GM18870 (cell line): ENCODE results near the gene TMEM141.
"Not testable (repeated sequence)": the region's sequence is repeated elsewhere in the genome, so short reads cannot be mapped to it uniquely, and the experiment has no call there.

ENCODE experiments used
- ATAC-seq: cut with Tn5 transposase; IDR thresholded peaks from one replicate; pipeline ENCODE4 v1.9.1; 2021; ENCODE audit warnings: moderate library complexity; ENCODE audit not compliant: unreplicated experiment

TMEM141 gene

DNA sequence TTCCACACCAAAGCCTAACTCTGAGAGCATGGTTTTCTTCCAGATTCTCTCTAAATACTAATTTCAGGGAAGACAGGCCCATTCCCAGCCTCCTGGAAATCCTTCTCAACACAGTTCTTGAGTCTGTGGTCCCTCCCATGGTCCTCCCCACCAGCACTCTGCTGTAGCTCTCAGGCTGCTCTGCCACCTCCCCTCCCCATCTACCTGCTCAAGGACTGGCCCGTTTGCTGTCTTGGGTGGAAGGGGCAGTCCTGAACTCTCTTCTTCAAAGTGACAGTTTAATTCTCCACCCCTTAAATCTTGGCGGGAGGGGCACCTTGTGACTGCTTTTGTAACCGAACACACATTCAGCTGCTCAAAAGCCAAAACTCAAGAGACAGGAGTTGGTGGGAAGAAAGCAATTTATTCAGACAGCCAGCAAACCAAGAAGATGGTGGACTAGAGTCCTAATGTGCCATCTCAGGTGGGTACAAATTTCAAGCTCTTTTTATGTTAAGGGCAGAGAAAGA, 19.2 kb upstream of the TMEM141 start:
- no peak for ATAC-seq

DNA sequence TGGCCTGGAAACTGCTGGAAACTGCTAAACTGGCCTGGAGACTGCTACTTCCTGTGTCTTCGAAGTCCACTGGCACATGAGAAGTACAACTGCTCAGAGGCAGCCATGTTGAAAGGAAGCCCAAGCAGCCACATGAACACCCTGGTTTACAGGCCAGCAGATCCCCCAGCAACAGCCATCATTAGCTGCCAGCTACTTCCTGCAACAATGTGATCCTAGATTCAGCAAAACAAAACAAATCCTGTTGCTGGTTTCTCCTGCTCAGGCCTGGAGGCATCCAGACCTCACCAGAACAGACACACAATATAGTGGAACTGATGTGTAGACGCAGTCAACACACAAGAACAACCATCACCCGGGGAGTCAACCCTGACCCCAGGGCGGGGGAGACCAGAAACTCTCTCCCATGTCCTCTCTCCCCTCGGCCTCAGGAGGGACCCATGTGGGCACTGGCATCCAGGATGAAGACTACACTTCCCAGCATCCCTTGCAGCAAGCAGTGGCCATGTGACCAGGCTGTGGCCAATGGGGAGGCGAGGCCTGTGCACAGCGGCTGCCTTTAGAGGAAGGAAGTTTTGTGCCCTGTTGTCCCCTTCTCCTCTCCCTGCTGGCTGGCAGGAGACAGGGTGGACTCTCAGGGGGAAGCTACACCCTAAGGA, 17.6 kb upstream of the TMEM141 start:
- ATAC-seq, result no peak

DNA sequence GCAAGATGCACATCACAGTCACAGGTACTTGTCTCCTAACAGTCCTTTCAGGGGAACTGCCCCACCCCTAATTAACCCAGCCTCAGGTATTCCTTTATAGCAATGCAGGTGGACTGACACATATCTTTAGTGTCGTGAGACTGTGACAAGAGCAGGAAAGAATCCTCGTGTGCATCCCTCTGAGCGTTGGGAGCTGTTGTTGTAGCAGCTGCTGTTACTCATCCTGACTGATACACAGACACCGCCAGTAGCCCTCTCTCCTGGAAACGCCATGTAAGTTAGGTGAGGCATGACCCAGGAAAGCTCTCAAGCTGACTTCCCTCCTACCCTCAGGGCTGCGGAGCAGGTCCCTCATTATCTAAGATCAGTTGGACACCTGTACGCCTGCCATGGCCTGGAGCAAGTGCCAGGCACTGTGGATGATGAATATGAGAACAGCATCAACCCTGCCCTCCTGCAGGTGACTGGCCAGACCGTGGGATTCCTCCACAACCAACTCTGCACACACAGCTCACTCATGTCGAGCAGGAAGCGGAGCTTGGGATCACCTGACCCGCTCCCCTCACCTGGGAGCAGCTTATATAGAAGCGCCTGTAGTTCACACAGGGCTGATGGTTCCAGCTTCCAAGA, 16.6 kb upstream of the TMEM141 start:
- no peak for ATAC-seq

DNA sequence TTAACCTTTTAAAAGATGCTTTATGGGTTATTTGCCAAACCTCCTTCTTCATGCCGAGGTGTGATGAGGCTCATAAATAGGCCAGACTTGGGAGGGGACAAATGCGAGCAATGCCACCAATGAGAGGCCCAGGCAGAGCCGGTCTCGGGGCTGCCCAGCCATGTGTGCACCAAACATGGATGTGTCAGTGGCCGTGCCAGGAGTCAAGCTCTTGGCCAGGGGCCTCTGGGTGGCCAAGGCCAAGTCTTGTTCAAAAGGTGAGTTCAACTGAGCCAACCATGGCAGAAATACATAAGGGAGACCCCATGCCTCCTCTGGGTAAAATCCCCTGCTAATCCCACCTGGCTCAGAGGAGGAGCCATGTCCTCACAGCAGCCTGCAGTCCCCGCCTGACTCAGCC, 16.0 kb upstream of the TMEM141 start:
- ATAC-seq, result no peak

DNA sequence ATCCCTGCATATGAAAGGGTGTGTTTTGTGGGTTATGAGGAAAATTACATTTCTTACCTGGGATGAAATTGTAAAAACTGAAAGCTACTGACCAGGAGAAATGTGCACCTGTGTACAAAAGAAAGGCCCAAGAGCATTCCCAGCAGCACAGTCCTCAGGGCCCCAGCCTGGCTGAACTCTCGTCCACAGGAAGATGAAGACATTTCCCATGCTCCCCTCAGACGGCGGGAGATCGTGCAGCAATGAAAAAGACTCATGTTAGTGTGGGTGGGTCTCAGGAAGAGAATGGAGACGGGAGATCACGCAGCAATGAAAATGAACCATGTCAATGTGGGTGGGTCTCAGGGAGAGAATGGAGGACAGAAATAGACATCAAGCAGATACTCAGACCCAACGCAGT, 14.2 kb upstream of the TMEM141 start:
- no peak for ATAC-seq

DNA sequence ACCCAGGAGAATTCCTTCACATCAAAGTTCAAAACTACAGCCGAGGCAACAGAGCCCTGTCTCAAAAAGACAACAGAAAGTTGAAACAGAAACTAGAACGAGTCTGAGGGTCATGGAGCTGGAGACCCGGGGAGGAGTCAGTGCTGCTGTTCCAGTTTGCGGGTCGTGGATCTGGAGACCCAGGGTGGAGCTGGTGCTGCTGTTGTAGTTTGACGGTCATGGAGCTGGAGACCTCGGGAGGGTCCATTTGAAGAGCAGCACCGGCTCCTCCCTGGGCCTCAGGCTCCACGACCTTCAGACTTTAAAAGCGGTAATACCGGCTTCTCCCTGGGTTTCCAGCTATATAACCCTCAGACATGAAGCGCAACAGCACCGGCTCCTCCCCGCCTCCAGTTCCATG, 13.8 kb upstream of the TMEM141 start:
- ATAC-seq, result no peak

DNA sequence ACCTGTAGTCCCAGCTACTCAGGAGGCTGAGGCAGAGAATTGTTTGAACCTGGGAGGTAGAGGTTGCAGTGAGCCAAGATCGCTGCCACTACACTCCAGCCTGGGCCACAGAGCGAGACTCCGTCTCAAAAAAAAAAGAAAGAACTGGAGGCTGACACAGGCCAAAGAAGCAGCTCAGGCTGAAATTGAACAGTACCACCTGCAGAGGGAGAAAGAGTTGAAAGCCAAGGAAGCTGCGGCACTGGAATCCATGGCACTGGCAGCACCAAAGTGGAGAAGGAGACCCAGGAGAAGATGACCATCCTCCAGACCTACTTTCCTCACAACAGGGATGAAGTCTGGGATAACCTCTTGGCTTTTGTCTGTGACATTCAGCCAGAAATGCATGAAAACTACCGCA, 11.3 kb upstream of the TMEM141 start:
- no peak for ATAC-seq

DNA sequence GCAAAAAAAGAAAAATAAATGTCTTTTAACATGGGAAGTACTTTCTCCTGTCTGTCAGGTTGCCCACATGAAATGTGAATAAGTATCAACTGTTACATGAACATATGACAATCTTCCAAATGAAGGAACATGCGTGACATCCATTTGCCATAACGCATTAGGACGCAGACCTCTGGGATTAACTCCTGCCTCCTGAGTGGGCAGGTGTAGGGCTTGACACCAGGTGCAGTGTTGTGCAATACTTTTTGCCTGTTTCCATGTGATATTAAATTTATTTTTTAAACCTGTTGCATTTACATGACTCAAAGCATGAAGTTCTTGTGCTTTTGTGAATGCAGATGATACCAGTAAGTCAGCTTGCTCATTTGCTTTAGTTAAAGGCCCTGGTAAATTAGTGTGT, 8.7 kb upstream of the TMEM141 start:
- ATAC-seq, result no peak

DNA sequence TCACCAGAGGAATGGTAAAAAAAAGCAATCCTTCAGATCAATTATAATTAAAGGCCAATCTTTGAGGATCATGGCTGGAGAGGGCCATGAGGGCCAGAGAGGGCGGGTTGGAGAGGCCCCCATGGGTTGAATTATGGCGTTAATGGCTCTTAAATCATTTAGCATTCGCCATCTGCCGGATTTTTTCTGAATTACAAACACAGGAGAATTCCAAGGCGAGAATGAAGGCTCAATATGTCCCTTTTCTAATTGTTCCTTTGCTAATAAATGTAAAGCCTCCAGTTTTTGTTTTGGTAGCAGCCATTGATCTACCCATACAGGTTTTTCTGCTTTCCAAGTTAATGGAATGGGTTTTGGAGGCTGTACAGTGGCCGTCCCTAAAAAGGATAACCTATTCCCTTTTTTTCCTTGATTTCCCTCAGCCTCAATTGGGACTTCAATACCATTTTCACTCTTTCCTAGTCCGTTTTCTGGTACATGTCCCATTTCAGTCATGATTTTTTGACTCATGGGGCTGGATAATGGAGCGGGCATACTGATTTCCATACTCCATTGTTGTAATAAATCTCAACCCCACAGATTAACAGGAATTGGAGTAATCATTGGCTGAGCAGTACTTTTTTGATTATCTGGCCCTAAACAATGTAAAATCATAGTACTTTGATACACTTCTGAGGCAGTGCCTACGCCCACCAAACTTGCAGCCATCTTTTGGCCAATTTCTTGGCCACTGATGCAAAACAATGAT, 6.7 kb upstream of the TMEM141 start:
- ATAC-seq, result no peak

DNA sequence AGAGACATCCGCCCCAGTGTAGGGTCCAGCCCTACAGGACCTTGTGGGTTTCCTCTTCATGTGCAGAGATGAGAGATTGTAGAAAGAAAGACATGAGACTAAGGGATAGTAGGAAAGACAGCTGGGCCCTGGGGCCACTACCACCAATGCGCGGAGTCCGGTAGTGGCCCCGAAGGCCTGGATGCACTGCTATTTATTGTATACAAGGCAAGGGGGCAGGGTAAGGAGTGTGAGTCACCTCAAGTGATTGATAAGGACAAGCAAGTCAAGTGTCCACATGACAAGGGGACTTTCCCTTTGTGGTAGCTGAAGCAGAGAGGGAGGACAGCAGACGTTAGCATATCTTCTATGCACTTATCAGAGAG, 6.2 kb upstream of the TMEM141 start:
- no peak for ATAC-seq

DNA sequence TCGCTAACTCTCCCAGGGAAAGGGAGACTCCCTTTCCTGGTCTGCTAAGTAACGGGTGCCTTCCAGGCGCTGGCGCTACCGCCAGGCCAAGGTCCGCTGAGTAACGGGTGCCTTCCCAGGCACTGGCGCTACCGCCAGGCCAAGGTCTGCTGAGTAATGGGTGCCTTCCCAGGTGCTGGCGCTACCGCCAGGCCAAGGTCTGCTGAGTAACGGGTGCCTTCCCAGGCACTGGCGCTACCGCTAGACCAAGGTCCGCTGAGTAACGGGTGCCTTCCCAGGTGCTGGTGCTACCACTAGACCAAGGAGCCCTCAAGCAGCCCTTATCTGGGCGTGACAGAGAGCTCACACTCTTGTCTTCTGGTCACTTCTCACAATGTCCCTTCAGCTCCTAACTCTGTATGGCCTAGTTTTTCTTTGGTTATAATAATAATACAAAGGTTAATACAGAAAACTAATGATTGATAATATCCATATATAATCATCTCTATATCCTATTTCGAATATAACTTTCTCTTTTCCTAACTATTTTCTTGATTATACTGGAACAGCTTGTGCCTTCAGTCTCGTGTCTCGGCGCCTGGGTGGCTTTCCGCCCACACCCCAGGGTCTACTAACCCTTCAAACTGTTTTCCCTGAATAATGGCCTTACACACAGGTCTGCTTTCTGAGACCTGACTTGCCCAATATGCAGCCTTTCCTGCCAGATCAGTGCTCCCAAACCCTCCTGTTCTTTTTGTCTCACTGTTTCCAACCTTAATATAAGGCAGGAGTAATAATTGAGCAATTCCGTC, 5.4 kb upstream of the TMEM141 start:
- not testable (repeated sequence) for ATAC-seq

DNA sequence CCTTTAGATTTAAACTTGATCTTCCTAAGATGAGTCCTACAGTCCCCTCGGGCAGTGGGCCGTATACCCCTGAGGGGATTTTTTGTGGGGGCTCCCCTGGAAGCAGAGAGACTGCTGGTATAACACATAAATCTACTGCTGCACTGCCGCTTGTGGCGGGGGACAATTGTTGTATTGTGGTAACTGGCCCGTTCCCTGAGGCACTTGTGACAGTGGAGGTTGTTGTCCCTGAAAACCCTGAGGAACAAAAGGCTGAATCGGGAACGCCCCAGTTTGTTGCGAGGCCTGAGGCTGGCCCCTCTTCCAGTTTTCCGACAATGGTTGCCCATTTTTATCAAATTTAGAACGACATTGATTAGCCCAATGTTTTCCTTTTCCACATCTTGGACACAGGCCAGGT, 4.7 kb upstream of the TMEM141 start:
- ATAC-seq, result no peak

DNA sequence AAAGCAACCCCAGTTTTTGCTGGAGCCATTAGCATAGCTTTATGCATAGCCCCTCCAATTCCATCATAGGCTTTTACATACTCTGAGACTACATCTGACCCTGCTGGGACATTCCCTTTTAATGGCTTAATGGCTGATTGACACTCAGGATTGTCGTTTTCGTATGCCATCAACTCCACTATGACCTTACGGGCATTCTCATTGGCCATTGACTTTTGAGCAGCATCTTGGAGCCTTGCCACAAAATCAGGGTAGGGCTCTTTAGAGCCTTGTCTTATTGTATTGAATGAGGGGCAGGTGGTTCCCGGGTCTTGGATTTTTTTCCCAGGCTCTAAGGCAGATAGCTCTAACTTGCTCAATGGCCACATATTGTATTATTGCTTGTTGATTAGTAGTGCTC, 4.2 kb upstream of the TMEM141 start:
- ATAC-seq, result not testable (repeated sequence)

DNA sequence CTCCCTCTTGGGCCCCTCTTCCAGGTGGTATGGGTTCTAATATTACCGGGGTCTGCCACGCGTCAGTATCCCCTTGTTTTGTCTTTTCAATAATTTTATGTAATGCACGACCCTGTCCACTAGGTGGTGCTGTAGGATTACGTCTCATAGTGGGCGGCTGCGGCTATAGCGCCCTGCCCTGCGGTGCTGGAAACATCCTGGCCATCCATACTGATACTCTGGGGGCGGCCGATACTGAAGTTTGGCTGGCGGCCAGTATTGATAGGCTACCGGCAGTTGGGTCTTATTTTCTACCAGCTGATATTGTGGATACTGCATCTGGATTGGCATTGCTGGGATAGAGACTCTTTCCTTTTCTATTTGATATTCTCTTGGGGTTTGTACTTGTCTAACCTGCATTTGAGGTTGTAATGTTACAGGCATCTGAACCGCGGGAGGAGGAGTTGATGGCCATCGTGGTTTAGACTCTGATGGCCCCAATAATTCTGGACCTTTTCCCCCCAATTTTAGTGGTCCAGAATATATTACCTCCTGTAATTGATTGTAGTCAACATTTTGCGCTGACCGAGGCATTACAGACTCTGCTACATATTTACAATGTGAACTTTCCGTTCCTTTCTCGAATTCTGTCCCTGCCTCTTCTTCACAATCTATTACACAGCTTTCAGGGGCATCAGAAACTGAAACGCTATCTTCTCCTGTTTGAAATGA, 3.3 kb upstream of the TMEM141 start:
- no peak for ATAC-seq

DNA sequence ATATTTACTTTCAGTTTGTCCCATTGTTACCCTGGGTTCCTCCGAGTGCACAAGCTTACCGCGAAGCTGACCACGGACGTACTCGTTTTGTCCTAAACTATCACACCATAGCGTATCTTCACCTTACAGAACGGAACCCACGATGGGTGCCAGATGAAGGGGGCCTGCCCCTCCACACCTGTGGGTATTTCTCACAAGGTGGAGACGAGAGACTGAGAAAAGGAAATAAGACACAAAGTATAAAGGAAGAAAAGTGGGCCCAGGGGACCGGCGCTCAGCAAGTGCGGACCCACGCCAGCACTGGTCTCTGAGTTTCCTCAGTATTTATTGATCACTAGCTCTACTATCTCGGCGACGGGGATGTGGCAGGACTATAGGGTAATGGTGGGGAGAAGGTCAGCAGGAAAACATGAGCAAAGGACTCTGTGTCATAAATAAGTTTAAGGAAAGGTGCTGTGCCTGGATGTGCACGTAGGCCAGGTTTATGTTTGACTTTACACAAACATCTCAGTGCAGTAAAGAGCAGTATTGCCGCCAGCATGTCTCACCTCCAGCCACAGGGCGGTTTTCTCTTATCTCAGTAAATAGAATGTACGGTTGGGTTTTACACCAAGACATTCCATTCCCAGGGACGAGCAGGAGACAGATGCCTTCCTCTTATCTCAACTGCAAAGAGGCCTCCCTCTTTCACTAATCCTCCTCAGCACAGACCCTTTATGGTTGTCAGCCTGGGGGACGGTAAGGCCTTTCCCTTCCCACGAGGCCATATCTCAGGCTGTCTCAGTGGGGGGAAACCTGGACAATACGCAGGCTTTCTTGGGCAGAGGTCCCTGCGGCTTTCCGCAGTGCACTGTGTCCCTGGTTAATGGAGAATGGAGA, 2.3 kb upstream of the TMEM141 start:
- not testable (repeated sequence) for ATAC-seq

DNA sequence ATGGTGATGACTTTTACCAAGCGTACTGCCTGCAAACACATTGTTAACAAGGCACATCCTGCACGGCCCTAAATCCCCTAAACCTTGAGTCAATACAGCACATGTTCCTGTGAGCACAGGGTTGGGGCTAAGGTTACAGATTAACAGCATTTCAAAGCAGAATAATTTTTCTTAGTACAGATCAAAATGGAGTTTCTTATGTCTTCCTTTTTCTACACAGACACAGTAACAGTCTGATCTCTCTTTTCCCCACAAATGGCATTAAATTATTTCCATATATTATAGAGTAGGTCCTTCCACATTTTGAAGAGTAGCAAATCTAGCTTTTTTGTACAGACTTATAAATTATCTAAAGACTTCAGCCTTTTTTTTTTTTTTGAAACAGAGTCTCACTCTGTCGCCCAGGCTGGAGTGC, 1.6 kb upstream of the TMEM141 start:
- ATAC-seq, result no peak

DNA sequence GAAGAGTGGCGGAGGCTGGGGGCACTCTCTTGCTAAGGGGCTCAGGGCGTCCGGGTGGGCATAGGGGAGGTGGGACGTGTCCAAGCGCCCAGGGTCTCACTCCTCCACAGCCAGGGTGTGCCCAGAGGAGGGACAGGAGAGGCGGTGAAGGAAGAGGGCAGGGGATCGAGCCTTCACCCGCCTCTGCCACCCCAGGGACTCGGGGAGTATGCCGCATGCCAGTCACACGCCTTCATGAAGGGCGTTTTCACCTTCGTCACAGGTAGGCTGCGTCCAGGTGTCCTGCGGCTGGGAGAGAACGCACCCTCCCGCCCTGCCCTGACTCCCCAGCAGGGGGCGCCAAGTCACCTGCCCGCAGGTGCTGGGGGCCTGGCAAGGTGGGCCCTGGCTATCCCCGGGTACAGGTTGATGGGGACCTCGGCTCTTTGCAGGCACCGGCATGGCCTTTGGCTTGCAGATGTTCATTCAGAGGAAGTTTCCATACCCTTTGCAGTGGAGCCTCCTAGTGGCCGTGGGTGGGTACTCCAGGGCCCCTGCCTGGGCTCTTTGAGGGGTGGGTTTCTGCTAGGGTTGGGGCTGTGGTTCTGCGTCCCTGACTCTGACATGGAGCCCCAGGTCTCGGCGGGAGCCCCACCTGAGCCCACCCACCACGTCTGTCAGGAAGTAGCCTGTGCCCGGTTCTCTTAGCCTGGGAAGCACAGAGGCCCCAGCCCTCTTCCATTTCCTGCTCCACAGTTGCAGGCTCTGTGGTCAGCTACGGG, 552 bp downstream of the TMEM141 start:
- peak; percentile 16 for ATAC-seq

DNA sequence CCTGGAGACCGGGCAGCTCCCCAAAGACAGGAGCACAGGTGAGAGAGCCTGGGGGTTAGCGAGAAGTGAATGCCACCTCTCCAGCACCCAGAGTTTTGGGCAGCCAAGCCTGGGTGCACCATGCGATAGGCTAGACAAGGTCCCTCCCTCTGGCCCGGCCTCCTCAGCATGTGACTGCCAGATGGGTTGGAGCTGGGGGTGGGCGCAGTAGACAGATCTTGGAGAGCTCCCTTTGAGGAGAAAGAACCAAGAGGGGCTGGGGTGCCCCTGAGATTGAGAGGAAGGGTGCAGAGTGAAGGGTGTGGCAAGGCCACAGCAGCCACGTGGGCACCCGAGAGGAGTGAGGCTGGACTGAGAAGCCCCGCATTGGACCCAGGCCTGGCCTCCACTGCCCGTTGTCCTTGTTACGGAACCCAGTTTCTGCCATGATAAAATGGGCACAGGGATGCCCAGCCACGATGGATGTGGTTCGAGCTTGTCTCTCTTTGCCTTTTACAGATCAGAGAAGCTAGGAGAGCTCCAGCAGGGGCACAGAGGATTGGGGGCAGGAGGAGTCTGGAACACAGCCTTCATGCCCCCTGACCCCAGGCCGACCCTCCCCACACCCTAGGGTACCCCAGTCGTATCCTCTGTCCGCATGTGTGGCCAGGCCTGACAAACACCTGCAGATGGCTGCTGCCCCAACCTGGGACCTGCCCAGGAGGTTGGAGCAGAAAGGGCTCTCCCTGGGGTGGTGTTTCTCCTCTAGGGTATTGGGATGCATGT, 1.4 kb downstream of the TMEM141 start:
- no peak for ATAC-seq
